ENCODE results near the gene PTGDS. TPM values are rescaled to one million over a fixed set of nuclear protein-coding genes. Genes with fewer than 3 reads are reported as not detected.

The PTGDS gene
- total and polyA plus RNA-seq, 9 of the 15 experiments (the other 6 are each of a cell fraction or from before 2014, with no cell fraction given): 0.46 to 7.1 (median 2.0) TPM

DNA sequence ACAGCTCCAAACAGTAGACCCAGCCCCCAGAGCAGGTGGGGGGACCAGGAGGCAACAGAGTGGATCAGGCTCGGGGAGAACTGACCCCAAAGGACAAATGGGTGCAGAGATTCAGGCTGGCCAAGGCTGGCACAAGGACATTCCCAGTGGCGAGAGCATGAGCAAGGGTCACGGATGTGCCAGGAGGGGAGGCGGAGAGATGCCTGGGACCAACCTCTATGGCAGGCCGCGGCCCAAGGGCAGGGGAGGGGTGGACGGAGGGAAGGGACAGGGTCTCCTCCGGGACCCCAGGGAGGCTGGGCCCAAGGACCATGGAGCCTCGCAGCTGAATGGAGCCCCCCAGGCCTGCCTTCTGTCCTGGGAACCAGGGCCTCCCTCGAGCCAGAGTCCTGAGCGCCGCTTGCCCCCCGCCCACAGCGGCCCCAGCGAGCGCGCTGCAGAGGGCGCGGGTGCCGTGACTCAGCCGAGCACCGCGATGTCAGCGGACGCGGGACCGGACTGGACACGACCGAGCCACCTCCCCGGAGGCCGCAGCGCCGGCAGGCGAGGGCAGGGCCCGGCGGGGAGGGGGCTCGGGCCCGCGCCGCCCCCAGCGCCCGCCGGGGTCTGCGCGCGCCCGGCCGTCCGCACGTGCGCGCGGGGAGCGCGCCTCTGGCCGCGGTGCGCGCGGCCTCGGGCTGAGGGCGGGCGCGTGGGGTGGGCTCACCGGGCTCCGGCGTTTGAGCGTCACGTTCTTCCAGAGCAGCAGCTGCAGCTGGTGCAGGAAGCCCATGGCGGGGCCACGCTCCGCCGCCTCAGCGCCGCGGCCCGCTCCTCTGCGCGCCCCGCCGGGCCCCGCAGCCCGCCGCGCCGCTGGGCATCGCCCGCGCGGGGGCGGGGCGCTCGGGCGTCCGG is 50.3 kb downstream of the PTGDS start, which contains the start of gene ABCA2:
ABCA2 (minus strand) TSS at position 869 of the 894 bp plus-strand sequence; CDS start at position 772, 97 bp downstream.
- no peaks in the 10 kb centered on the region for H3K9me1 ChIP-seq (ENCODE audit: control insufficient read depth, insufficient read depth, low read length)
- no peaks in the 10 kb centered on the region for H3K27me3 ChIP-seq (ENCODE audit: control insufficient read depth in 2 of 2, insufficient read depth in 2 of 2, low read length in 2 of 2)
- H4K20me1 ChIP-seq (replicated peaks; ENCODE audit: control insufficient read depth, insufficient read depth, low read length): no peaks in the 10 kb centered on the region
- H3K27ac ChIP-seq (ENCODE audit: extremely low read depth, low read depth, low read length): peak within 1 kb of the TSS; percentile 57; the same call in 2 of the 3 replicates
- in situ Hi-C loops (cut with MboI): no loop called here
- peaks cover 9 to 95% of the 10 kb centered on the region in 2 experiments for H3K4me1 ChIP-seq (replicated peaks in 1 of 2; ENCODE audit: control insufficient read depth in 2 of 2, insufficient read depth in 2 of 2, low read length in 2 of 2)
- no TSS peak for BruUV-seq (replicated peaks)
- peak within 1 kb of the TSS; percentile 93 for H2AFZ ChIP-seq (ENCODE audit: low read depth, low read length)
- intact Hi-C loops (cut with micrococcal nuclease): loop anchor here (2.0 kb wide), 1 partner anchor 83 kb away; the partner anchor contains the start of genes C8G and FBXW5
- FAIRE-seq (no peak), DNase-seq (ENCODE audit: extremely low read depth in 1 of 4, low spot score in 3 of 4) (peak in 3 of 4 experiments; percentile 55 to 66 (median 64)), ATAC-seq (peak; percentile 31)
- H3K9me3 ChIP-seq (replicated peaks; ENCODE audit: control insufficient read depth, insufficient read depth, low read depth, low read length): no peaks in the 10 kb centered on the region
- H3K36me3 ChIP-seq (ENCODE audit: control insufficient read depth, insufficient read depth, low read length): no peaks in the 10 kb centered on the region
- H3K4me3 ChIP-seq: peak within 1 kb of the TSS; percentile 66
- H3K79me2 ChIP-seq (ENCODE audit: control insufficient read depth, insufficient read depth, low read length): peaks cover 3% of the 10 kb centered on the region; the same call in 1 of the 3 replicates
- H3K4me2 ChIP-seq (ENCODE audit: insufficient read depth, low read length): peak within 1 kb of the TSS; percentile 86
- POLR2A ChIA-PET: interaction anchor here (0.7 kb wide), 1 partner anchor 682 kb away, joined by 3 read pairs; no protein-coding TSS in a partner anchor
- CTCF ChIA-PET (ENCODE audit: low intra/inter-chr PET ratio): interaction anchor here (0.6 to 3.0 kb wide), 2 partner anchors 79 to 209 kb away, joined by 3 to 17 read pairs; no protein-coding TSS in a partner anchor
- H3K9ac ChIP-seq (ENCODE audit: insufficient read depth in 1 of 2, low read depth in 2 of 2, low read length in 2 of 2): peak within 1 kb of the TSS; percentile 69 to 92
- 11% methylated on average over 30 of the region's 95 CpGs for WGBS (ENCODE audit: insufficient coverage, low coverage, missing lambda C conversion rate)
- TF ChIP-seq ZNF134 (CRISPR knock-in tag; conservative IDR thresholded peaks at IDR 0.05) (no peak), MTA3 (IDR thresholded peaks at IDR 0.05; ENCODE audit: borderline replicate concordance) (peak; percentile 24; the same call in 1 of the 2 replicates), EWSR1 (IDR thresholded peaks at IDR 0.05; ENCODE audit: borderline replicate concordance, low read depth, partially characterized antibody) (no peak), ZKSCAN8 (CRISPR knock-in tag; IDR thresholded peaks at IDR 0.05) (no peak), SAP30 (IDR thresholded peaks at IDR 0.05; ENCODE audit: borderline replicate concordance, insufficient read depth, low read depth, low read length, poor library complexity, severe bottlenecking) (peak; percentile 45), IRF2 (CRISPR knock-in tag; IDR thresholded peaks at IDR 0.05) (0 out of 2 replicates have a peak, but pooled peaks have one; percentile 56), POLR2G (IDR thresholded peaks at IDR 0.05; ENCODE audit: low read depth, low read length) (peak; percentile 50; the same call in 1 of the 2 replicates), HMGN3 (IDR thresholded peaks at IDR 0.05; ENCODE audit: borderline replicate concordance, extremely low read depth, insufficient read length, low read depth, low read length) (peak; percentile 21), TRIM28 (IDR thresholded peaks at IDR 0.05) (no peak), SMARCA4 (IDR thresholded peaks at IDR 0.05) (no peak), ZNF408 (CRISPR knock-in tag; IDR thresholded peaks at IDR 0.05; ENCODE audit: low read depth) (no peak), FOXA3 (CRISPR knock-in tag; conservative IDR thresholded peaks at IDR 0.05 in 1 of 2, IDR thresholded peaks at IDR 0.05 in 1 of 2) (no peak), U2AF2 (optimal IDR thresholded peaks at IDR 0.05; ENCODE audit: low read depth, low read length) (no peak), PRPF4 (IDR thresholded peaks at IDR 0.05; ENCODE audit: insufficient read depth, low read depth, low read length, poor library complexity, severe bottlenecking) (no peak), EZH2 (IDR thresholded peaks at IDR 0.05; ENCODE audit: borderline replicate concordance, low read depth, low read length) (no peak), TAF7 (tag; IDR thresholded peaks at IDR 0.05) (no peak)
- TF ChIP-seq, protein P1, sequence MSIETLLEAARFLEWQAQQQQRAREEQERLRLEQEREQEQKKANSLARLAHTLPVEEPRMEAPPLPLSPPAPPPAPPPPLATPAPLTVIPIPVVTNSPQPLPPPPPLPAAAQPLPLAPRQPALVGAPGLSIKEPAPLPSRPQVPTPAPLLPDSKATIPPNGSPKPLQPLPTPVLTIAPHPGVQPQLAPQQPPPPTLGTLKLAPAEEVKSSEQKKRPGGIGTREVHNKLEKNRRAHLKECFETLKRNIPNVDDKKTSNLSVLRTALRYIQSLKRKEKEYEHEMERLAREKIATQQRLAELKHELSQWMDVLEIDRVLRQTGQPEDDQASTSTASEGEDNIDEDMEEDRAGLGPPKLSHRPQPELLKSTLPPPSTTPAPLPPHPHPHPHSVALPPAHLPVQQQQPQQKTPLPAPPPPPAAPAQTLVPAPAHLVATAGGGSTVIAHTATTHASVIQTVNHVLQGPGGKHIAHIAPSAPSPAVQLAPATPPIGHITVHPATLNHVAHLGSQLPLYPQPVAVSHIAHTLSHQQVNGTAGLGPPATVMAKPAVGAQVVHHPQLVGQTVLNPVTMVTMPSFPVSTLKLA (conservative IDR thresholded peaks at IDR 0.05): no peak
- TF ChIP-seq, protein P2, sequence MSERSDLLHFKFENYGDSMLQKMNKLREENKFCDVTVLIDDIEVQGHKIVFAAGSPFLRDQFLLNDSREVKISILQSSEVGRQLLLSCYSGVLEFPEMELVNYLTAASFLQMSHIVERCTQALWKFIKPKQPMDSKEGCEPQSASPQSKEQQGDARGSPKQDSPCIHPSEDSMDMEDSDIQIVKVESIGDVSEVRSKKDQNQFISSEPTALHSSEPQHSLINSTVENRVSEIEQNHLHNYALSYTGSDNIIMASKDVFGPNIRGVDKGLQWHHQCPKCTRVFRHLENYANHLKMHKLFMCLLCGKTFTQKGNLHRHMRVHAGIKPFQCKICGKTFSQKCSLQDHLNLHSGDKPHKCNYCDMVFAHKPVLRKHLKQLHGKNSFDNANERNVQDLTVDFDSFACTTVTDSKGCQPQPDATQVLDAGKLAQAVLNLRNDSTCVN (CRISPR knock-in tag; IDR thresholded peaks at IDR 0.05): no peak
